ENCODE results near the gene AK3.

Gene AK3

DNA sequence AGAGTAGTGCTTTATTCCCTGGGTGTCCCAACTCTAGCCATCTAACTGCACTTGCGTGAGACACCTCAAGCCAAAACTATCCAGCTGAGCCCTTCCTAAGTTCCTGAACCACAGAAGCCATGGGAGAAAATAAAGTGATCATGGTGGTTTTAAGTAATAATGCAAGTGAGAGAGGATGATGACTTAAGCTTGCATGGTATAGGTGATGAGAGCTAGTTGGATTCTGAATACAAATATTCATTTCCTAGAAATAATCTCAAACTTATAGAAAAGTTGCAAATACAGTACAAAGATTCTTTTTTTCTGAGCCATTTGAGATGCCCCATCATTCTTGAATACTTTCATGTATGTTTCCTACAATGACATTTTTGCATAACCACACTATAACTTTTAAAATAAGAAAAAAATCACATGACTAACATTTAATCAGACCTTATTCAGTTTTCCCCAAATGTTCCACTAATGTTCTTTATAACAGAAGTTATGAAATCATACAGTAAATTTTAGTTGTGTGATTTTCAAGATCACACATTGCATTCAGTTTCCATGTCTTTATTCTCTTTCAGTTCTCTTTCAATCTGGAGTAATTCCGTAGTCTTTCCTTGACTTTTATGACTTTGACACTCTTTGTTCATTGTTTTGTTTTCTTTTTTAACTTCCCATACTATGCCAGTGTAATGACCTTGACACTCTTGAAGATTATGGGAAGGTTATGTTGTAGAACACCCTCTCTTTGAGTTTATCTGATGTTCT is 5.5 kb upstream of the AK3 start:
- FAIRE-seq: no peak

DNA sequence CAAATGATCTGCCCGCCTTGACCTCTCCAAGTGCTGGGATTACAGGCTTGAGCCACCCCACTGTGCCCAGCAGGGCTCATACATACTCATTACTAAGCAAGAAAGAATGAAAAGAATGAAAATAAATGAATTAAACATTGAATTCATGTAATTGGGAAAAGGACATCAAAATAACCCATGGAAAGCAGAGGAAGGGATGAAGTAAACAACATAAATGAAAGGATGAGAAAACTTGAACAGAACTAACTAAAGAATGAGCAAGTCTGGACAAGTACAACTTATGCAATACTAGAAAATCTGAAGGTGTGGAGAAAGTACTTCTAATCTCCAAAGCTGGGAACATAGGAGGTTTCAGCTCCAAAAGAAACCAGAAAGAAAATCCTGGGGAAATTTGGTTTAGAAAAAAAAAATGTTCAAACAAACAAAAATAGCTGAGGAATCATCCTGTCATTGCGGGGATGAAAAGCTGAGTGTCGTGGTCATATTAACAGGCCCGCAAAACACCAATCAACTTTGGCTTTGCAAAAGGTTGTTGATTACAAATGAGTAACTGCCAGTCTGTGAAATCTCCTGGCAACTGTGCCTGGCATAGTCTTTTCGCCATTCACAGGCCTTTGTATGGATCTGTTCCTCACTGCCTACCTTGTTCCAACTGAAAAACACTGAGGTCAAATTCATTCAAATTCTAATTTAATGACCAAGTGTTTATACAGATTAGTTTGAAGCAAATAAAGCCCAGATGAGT is 2.3 kb upstream of the AK3 start:
- no peak for FAIRE-seq

DNA sequence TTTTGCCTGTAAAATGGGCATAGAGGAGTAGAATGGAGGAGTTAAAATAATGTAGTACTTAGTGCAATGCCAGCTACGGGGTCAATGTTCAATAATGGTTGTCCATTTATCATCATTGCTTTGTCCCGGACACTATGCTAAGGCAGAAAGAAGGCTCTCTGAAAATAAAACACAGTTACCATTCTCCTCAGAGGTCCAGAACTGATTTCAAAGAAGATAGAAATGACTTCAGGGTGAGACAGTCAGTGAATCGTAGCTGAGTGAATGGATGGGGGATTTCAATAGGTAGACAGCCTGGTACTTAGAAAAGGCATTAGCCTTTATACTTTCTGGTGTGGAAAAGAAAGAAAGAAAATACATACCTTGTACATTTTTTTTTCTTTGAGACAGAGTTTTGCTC is 1.2 kb upstream of the AK3 start:
- FAIRE-seq: no peak

DNA sequence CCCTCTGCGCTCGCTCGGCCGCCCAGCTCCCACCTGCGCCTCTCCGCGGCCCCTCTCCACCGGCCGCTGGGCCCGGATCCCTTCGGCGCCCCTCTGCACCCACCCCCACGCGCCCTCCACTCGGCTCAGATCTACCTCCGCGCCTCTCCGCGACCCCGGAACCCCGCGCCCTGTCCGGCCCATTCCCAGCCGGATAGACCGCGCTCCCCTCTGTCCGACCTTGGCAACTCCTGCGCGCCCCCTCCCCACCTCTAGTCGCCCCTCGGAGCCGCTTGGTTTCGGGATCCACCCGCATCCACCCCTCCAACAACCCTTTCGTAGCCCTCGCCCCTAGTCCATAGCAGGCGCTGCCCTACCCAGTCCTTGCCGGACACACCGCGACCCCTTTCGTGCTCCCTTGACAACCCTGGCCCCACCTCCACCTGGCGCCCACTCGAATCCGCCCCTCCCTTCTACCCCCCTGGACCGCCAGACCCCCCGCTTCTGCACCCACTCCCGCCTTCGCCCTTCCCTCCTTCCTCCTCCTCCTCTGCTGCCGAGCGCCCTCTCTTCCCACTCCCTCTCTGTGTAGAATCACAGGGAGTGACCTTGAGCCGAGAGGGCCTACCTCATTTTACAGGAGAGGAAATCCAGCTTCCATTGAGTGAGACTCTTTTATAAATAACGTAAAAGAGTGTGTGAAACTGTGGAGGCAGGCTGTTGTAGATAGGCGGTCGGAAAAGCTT is 525 bp upstream of the AK3 start:
- FAIRE-seq: no peak

DNA sequence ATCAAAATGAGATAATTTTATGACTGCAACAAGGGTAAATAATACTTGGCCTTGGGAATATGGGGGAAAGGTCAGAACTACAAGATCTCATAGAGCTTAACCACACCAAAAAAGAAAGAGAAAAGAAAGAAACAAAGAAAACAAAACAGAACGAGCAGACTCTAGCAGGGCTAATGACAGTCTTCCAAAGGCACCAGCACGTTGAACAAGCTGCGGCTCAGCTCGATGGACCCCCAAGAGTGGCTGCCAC is 689 bp downstream of the AK3 start:
- FAIRE-seq: no peak

DNA sequence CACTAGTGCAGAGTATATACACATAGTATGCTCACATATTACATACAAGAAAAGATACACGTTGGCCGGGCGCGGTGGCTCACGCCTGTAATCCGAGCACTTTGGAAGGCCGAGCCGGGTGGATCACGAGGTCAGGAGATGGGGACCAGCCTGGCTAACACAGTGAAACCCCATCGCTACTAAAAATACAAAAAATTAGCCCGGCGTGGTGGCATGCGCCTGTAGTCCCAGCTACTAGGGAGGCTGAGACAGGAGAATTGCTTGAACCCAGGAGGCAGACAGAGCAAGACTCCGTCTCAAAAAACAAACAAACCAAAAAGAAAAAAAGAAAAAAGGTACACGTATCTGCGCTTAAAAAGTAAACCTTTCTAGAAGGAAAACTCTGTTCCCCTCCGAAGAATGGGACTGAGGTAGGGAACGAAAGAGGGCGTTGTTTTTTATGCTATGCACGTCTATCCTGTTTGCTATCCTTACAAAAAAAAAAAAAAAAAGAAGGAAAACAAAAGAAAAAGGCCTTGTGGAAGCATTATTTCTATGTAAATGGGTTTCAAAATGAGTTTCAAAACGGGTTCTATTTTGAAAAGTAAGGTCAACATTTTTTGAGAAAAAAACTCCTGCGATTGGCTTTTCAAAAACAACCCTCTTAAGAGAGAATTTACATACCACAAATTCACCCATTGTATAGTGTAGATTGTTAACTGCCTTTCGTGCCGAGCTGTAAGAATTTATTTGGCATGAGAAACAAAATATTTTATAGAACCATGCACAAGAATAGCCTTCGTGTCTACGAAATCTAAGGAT is 1.2 kb downstream of the AK3 start:
- FAIRE-seq: no peak

DNA sequence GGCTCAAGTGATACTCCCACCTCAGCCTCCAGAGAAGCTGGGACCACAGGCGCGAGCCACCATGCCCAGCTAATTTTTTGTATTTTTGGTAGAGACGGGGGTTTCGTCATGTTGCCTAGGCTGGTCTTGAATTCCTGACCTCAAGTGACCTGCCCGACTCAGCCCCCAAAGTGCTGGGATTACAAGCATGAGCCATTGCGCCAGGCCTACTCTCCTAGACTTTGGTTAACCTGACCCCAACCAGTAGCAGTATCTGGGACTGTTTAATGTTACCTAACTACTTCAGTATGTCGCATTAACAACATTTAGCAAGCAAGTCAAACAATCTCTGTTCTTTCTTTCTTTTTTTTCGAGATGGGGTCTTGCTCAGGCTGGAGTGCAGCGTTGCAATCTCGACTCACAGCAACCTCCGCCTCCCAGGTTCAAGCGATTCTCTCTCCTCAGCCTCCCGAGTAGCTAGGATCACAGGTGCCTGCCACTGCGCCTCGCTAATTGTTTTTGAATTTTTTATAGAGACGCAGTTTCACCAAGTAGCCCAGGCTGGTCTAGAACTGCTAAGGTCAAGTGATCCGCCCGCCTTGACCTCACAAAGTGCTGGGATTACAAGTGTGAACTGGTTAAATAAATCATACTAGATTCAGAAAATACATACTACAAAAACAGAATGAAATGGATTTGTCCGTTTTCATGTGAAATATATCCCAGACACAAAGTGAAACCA is 2.0 kb downstream of the AK3 start:
- FAIRE-seq: no peak

DNA sequence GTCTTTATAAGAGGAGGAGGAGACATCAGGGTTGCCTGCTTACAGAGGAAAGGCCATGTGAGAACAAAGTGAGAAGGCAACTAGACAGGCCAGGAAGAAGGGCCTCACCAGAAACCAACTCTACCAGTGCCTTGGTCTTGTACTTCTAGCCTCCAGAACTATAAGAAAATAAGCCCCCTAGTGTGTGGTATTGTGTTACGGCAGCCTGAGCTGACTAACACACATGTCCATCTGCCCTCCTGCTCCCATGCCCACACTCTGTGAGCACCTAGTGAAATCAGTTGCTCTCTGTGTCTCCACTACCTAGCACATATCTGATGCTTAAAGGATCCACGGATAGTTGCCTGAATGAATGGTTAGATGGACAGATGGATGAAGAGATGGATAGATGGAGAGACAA is 6.9 kb downstream of the AK3 start:
- FAIRE-seq: no peak

DNA sequence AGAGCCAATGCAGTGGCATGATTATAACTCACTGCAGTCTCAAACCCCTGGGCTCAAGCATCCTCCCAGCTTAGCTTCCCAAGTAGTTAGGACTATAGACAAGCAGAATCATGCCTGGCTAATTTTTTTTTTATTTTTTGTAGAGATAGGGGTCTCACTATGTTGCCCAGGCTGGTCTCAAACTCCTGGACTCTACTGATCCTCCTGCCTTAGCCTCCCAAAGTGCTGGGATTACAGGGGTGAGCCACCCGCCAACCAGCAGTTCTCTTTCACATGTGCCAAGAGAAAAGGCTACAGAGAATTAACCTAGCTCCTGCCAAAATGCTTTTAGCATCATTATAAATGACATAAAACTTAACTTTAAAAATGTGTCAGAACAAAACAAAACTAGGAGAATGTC is 8.1 kb downstream of the AK3 start:
- no peak for FAIRE-seq

DNA sequence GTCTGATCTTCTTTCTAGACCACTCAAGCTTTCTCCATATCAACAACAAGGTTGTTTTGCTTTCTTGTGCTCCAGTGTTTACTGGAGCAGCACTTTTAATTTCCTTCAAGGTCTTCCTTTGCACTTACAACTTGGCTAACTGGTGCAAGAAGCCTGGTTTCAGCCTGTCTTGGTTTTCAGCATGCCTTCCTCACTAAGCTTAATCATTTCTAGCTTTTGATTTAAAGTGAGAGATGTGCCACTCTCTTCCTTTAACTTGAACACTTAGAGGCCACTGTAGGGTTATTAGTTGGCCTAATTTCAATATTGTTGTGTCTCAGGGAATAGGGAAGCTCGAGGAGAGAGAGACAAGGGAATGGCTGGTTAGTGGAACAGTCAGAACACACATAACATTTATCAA is 13.4 kb downstream of the AK3 start:
- FAIRE-seq: no peak

DNA sequence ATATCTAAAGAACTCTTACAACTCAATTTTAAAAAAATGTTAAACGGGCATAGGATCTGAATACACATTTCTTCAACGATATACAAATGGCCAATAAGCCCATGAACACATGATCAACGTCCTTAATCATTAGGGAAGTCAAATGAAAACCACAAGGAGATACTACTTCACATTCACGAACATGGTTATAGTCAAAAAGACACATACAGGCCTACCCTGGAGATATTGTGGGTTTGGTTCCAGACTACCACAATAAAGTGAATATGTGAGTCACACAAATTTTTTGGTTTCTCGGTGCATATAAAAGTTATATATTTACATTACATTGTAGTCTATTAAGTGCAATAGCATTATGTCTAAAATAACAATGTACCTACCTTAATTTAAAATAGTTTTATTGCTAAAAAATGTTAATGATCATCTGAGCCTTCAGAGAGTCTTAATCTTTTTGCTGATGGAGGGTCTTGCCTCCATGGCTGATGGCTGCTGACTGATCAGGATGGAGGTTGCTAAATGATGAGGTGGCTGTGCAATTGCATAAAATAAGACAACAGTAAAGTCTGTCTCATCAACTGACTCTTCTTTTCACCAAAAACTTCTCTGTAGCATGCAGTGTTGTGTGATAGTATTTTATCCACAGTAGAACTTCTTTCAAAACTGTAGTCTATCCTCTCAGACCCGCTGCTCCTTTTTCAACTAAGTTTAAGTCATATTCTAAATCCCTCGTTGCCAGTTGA is 15.1 kb downstream of the AK3 start:
- FAIRE-seq: no peak

DNA sequence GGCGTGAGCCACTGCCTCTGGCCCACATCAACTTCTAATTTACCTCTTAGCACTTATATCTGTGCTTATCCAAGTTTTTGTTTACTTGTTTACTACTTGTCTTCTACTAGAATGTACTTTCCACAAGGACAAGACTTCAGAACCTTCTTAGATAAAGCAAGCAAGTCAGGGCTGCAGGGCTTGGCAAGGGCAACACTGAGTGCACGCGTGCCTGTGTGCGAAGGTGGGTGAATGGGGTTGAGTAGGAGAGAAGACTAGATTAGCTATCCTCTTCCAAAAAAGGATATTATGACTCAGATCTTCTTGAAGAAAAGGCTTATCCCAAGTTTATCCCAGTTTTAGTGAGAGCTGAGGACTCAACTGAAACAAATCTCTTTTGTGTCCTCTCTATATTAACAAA is 19.3 kb downstream of the AK3 start:
- FAIRE-seq: no peak

DNA sequence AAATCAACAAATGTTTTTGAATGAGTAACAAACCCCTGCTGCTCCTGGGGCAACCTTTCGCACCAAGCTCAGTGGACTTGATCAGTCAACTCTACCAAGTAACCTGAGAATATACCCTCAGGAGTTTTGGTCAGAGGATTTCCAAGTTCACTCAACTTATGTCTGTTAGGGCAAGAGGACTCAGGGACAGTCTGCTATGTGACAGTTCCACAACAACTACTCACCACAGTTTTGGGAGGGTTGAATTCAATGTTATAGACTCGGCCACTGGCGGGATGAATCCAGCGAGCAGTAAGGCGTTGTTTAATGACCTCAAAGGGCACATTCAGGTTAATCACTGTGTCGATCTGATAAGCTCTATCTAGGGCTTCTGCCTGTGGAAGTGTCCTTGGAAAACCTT is 22.1 kb downstream of the AK3 start:
- no peak for FAIRE-seq

DNA sequence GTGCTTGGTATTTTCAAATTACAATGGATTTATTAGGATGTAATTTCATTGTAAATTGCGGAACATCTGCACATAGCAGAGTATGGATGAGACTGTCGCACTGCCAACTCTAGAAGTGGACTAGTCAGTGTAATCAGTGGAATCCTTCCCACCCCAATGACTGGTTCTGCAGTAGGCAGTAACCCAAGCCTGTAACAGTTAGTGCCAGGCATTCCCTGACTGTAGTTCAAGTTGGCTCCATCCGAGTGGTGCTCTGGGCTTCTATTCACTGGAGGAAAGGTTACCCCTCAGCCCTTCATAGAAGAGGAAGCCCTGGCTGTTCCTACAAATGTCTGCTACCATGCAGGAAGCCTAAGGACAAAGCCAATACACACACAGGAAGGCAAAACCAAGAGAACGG is 23.2 kb downstream of the AK3 start:
- no peak for FAIRE-seq

DNA sequence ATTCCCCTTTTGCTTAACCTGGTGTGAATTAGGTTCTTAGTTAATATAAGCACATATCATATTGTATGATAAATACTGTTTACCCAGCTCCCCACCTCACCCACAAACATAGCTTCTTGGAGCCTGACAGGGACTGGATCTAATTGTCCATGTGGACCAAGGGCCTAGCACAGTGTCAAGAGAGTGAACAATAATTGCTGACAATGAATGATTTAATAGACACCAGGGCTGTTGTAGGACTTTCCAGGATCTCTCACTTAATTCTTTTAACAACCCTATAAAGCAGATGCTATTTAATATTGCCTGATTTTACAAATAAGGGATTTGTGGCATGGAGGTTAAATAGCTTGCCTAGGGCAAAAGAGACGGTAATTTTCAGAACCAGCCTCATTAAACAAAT is 24.8 kb downstream of the AK3 start:
- FAIRE-seq: no peak

DNA sequence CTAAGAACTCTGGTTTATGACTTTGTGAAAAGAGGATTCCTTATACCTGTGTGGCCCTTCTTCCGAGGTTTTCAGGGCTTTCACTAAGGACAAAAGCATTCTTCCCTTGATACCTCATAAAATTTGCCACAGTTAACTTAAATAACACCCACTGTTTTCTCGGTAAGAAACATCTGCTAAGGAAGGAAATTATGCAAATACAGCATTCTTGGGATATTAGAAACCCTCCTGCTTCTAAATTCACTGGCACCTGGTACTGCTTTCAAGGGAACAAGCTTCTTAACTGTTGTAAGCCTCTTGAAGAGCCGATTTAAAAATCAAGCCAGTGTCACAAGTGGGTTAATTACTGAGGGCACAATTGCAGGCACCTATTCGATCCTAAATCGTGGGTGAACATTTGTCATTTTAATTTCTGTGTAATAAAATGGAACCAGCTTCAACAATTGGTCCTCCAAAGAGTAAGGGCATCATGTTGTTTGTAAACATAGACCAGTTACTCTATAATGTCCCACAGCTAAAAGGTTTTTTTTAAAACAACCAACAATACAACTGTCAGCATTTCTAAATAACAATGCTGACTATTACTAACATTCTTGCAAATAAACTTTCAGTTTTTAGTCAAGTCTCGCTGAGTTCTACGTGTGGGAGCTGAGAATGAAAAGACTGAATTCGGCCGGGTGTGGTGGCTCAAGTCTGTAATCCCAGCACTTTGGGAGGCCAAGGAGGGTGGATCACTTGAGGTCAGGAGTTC is 26.6 kb downstream of the AK3 start:
- no peak for FAIRE-seq

DNA sequence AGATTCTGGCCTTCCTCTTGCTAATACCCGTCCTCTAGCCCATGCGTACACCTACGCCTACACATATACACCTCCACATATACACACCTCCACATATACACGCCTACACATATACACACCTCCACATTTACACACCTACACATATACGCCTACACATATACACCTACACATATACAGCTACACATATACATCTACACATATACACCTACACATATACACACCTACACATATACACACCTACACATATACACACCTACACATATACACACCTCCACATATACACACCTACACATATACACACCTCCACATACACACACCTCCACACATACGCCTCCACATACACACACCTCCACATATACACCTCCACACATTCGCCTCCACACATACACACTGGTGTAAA is 27.2 kb downstream of the AK3 start:
- no peak for FAIRE-seq

DNA sequence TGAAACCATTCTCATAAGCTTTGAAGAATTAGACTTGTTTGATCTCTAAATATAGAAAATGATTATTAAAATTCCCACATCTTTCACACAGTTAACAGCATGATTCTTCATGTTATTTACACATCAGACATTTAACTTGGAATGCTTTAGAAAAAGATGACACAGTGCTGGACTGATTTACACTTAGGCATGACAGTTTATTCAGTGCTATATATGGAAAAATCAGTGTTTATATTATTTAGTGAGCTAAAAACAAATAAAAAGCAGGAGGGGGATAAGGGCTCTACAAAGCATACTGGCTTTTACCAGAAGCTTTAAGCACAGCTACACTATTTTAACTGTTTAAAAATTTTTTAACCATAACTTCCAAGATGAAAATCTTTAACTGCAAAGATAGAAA is 31.6 kb downstream of the AK3 start:
- no peak for FAIRE-seq

DNA sequence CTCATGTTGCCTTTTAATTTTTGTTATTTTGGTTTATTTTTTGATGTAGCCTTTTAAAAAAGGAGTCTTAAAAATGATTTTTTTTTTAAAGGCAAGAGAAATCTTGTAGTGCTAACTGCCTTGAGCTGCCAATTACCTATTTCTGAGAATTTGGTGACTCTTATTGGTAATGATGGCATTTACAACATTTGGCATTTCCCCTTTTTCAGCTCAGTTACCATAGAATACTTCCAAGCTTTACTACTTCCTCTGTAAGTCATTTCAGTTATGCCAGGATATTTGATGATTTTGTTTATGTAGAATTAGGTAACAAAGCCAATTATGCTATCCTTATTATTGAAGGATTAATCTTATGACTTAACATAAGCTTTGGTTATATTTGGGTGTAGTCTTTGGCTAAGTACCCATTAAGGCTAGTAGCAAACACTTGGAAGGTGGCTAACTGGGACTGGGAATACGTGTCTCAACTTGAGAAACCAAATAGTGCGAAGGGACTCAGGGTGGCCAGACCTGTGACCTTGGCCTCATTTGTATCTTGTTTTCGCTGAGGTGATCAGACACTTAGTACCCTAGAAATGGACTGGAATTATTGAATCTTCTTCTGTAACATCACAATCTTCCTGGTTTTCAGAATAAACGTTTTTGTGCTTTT is 33.9 kb downstream of the AK3 start:
- FAIRE-seq: no peak

DNA sequence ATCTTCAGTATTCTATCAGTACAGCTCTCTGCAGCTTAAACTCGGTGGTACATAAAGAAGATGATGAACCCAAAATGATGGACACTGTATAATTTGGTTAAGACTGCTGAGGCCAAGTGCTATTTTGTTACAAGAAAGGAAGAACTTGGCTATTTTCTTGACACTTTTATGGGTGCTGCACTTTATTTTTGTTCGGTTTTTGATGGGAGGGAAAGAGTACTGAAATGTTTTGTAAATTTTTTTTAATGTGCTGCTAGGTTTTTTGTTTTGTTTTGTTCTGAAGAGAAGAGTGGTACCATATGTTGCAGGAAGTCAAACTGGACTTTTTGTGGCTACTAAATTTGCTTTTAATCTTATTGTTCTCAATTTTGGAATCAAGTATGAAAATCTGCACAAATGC is 35.0 kb downstream of the AK3 start:
- no peak for FAIRE-seq

DNA sequence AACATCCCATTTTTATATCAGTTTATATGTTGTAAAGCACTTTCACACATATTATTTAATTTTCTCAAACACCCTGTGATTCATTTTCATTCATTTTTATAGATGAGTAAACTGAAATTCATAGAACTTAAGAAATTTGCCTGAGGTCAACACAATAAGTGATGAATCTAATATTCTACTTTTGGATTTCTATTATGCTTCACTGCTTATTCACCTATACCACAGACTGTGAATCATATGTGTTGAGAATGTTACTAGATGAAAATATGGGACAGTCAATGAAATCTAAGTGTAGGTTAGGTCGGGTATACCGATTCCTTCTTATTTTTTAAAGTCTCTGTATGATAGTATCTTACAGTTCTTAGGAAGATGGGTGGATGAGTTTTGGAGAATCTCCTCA is 36.9 kb downstream of the AK3 start:
- no peak for FAIRE-seq
